ENCODE results near the gene CCNE1.

- TF ChIP-seq CTCF (IDR thresholded peaks at IDR 0.05 in 4 of 5, conservative IDR thresholded peaks at IDR 0.05 in 1 of 5): peak; percentile 21 to 77 (median 59)
- no peak for TF ChIP-seq POLR2A (IDR thresholded peaks at IDR 0.05)
Observed at GRCh38 chr19:29858000-29858596, 46.3 kb downstream of the CCNE1 start.
